Testis (tissue), 2 donors: ENCODE data around the gene SEC61A1.

Source experiments
- CTCF ChIP-seq, 3 experiments: fragments of 450-650 bp in 2 of 3; fragments of 200-600 bp in 1 of 3; sonication (generic) in 1 of 3; IDR thresholded peaks; one replicate each; pipeline ENCODE4 v1.5.1; 2016 to 2019; ENCODE audit warnings: antibody characterized with exemption in 3 of 3, mild to moderate bottlenecking in 2 of 3, moderate library complexity in 1 of 3
- POLR2A ChIP-seq: fragments of 450-650 bp; IDR thresholded peaks from one replicate; pipeline ENCODE4 v1.6.1; 2017; ENCODE audit warnings: antibody characterized with exemption, mild to moderate bottlenecking, moderate library complexity

GRCh38 chr3:128054367-128054766 is 2.1 kb downstream of the SEC61A1 start:
- TF ChIP-seq POLR2A (no peak), CTCF (IDR thresholded peaks at IDR 0.05) (no peak)
